ENCODE data around the gene RAB3B.
"Not testable (repeated sequence)": the region's sequence is repeated elsewhere in the genome, so short reads cannot be mapped to it uniquely, and the experiment has no call there.

RAB3B gene

GRCh38 chr1:51990478-51990965, at the start of gene RAB3B:
TSS of gene RAB3B (minus strand) at chr1:51990700. CDS start at chr1:51977117, 13,583 bp downstream.
- in situ Hi-C loops (cut with MboI; ENCODE audit: low sequenced_read_pairs): no loop called here

- in situ Hi-C loops (cut with MboI; ENCODE audit: low sequenced_read_pairs): no loop called here
These were observed 47.4 kb upstream of the RAB3B start for GRCh38 chr1:52037909-52038308.

GRCh38 chr1:52037402-52037814, 46.9 kb upstream of the RAB3B start:
- in situ Hi-C loops (cut with MboI; ENCODE audit: low sequenced_read_pairs): no loop called here

- in situ Hi-C loops (cut with MboI; ENCODE audit: low sequenced_read_pairs): no loop called here
These were observed 43.5 kb upstream of the RAB3B start for GRCh38 chr1:52034050-52034384.

GRCh38 chr1:52033190-52034049, 42.9 kb upstream of the RAB3B start, which contains the start of gene KTI12:
TSS of gene KTI12 (minus strand) at chr1:52033810. CDS start at chr1:52033761, 49 bp downstream.
- in situ Hi-C loops (cut with MboI; ENCODE audit: low sequenced_read_pairs): no loop called here

- in situ Hi-C loops (cut with MboI; ENCODE audit: low sequenced_read_pairs): no loop called here
These were observed 42.3 kb upstream of the RAB3B start for GRCh38 chr1:52032785-52033131.

GRCh38 chr1:52032124-52032784, 41.8 kb upstream of the RAB3B start:
- in situ Hi-C loops (cut with MboI; ENCODE audit: low sequenced_read_pairs): no loop called here

- in situ Hi-C loops (cut with MboI; ENCODE audit: low sequenced_read_pairs): not testable (repeated sequence)
These were observed 38.3 kb upstream of the RAB3B start for GRCh38 chr1:52028839-52029238.

GRCh38 chr1:52028328-52028727, 37.8 kb upstream of the RAB3B start:
- in situ Hi-C loops (cut with MboI; ENCODE audit: low sequenced_read_pairs): no loop called here

GRCh38 chr1:52026278-52026677, 35.8 kb upstream of the RAB3B start:
- in situ Hi-C loops (cut with MboI; ENCODE audit: low sequenced_read_pairs): no loop called here

- in situ Hi-C loops (cut with MboI; ENCODE audit: low sequenced_read_pairs): no loop called here
These were observed 31.6 kb upstream of the RAB3B start for GRCh38 chr1:52022133-52022532.

- in situ Hi-C loops (cut with MboI; ENCODE audit: low sequenced_read_pairs): loop anchor here (10.0 kb wide), 1 partner anchor 103 kb away; no protein-coding TSS in a partner anchor
These were observed 17.7 kb upstream of the RAB3B start for GRCh38 chr1:52008071-52008809.

- in situ Hi-C loops (cut with MboI; ENCODE audit: low sequenced_read_pairs): loop anchor here (10.0 kb wide), 1 partner anchor 103 kb away; no protein-coding TSS in a partner anchor
These were observed 16.9 kb upstream of the RAB3B start for GRCh38 chr1:52007215-52008002.

GRCh38 chr1:52006081-52006553, 15.6 kb upstream of the RAB3B start:
- in situ Hi-C loops (cut with MboI; ENCODE audit: low sequenced_read_pairs): loop anchor here (10.0 kb wide), 1 partner anchor 101 kb away; no protein-coding TSS in a partner anchor

- in situ Hi-C loops (cut with MboI; ENCODE audit: low sequenced_read_pairs): loop anchor here (10.0 kb wide), 1 partner anchor 101 kb away; no protein-coding TSS in a partner anchor
These were observed 15.0 kb upstream of the RAB3B start for GRCh38 chr1:52005548-52005947.

- in situ Hi-C loops (cut with MboI; ENCODE audit: low sequenced_read_pairs): loop anchor here (10.0 kb wide), 1 partner anchor 99 kb away; no protein-coding TSS in a partner anchor
These were observed 13.4 kb upstream of the RAB3B start for GRCh38 chr1:52003877-52004276.

- in situ Hi-C loops (cut with MboI; ENCODE audit: low sequenced_read_pairs): loop anchor here (10.0 kb wide), 1 partner anchor 97 kb away; no protein-coding TSS in a partner anchor
These were observed 11.8 kb upstream of the RAB3B start for GRCh38 chr1:52002038-52002917.

GRCh38 chr1:51998701-51999100, 8.2 kb upstream of the RAB3B start:
- in situ Hi-C loops (cut with MboI; ENCODE audit: low sequenced_read_pairs): no loop called here

GRCh38 chr1:51997974-51998382, 7.5 kb upstream of the RAB3B start:
- in situ Hi-C loops (cut with MboI; ENCODE audit: low sequenced_read_pairs): no loop called here

Measured in HL-60/S4 treated with phorbol 12-myristate 13-acetate at 8.2 ng/mL for 4 days and 3 days (cell line).